Mononuclear cell (primary cell): Measurements from ENCODE around the gene P4HA2. TPM values are rescaled to one million over a fixed set of nuclear protein-coding genes. Genes with fewer than 3 reads are reported as not detected.

ENCODE experiments used
- H3K27me3 ChIP-seq: 2 replicates; pipeline ENCODE4 v1.6.0; 2011; ENCODE audit warnings: low read length, control low read depth; ENCODE audit not compliant: insufficient read depth
- H3K4me1 ChIP-seq: 2 replicates; pipeline ENCODE4 v1.5.1; 2011; ENCODE audit warnings: mild to moderate bottlenecking, low read length, control low read depth; ENCODE audit not compliant: insufficient read depth
- H3K4me3 ChIP-seq: 2 replicates; pipeline ENCODE4 v1.5.1; 2011; ENCODE audit warnings: mild to moderate bottlenecking, low read length, moderate library complexity
- H3K9me3 ChIP-seq: 2 replicates; pipeline ENCODE4 v1.5.1; 2011; ENCODE audit warnings: low read depth, mild to moderate bottlenecking, control low read depth, low read length
- total RNA-seq: library from RNA; depleted of rRNA; stranded (reverse); fragments of >200 nt; gene quantifications from one replicate; pipeline ENCODE4 v1.2.3, GENCODE V29; 2012

P4HA2 gene
- total RNA-seq, 1 donor = 0.31 TPM

DNA sequence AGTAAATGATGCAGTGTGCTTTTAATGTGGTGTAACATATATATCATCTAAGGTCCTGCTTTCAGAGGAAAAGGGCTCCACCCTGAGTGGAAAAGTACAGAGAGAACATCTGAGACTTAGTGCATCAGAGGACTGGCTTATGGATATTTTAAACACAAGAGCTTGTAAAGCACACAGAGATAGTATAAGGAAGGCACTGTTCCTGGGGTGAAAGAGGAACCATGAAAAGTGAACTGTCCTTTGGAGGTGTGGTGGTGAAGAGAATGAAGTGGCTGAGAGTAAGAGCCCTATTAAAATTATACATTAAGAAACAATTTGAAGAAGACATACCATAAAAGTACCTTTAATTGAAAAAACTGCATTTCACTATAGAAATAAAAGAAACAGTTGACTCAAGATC is 85.2 kb downstream of the P4HA2 start:
- H3K27me3 ChIP-seq = peaks cover 3% of the 10 kb centered on the region
- peaks cover 28% of the 10 kb centered on the region for H3K9me3 ChIP-seq
- H3K4me3 ChIP-seq = no peak overlapping the region
- no peaks in the 10 kb centered on the region for H3K4me1 ChIP-seq

Other genes with a start within 250 kb of the P4HA2 start
- gene ACSL6, start 216.2 kb downstream of the P4HA2 start, total RNA-seq = 24.8 TPM
- gene IL3, start 167.2 kb downstream of the P4HA2 start, total RNA-seq = not detected
- 3.5 TPM for gene CSF2, start 154.1 kb downstream of the P4HA2 start, total RNA-seq
- gene PDLIM4, start 29.8 kb upstream of the P4HA2 start, total RNA-seq = not detected
- gene SLC22A4, start 66.5 kb upstream of the P4HA2 start, total RNA-seq = 2.2 TPM
- gene SLC22A5, start 141.9 kb upstream of the P4HA2 start, total RNA-seq = 2.2 TPM